HG03097 (cell line): ENCODE results near the gene SETBP1.

ENCODE experiments used
- ATAC-seq: cut with Tn5 transposase; IDR thresholded peaks from one replicate; pipeline ENCODE4 v1.9.1; 2021; ENCODE audit not compliant: unreplicated experiment, low FRiP score

Gene SETBP1

DNA sequence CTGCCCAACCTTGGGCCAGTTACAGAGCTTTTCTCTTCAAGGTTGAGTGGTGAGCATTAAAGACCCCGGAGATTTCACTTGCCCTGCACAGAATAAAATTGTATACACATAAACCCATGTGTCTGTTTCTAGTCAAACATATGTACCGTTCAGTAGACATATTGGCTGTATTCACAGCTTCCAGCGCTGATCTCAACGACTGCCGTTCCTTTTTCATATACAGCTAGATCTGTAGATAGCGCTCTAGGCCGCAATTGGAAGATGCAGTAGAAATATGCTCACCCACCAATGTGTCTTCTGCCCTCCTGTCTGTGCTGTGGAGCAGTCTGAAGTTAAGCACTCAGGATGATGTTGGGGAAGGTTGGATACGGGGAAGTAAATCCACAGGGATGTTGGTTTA, 317.7 kb downstream of the SETBP1 start:
- no peak for ATAC-seq

- no peak for ATAC-seq
Observed at GRCh38 chr18:45004546-45005080, 323.9 kb downstream of the SETBP1 start.

- ATAC-seq = no peak
Observed at GRCh38 chr18:45006934-45007333, 326.2 kb downstream of the SETBP1 start.

GRCh38 chr18:45007531-45007930, 326.8 kb downstream of the SETBP1 start:
- no peak for ATAC-seq

GRCh38 chr18:45008694-45009413, 328.2 kb downstream of the SETBP1 start:
- no peak for ATAC-seq

- ATAC-seq = no peak
Observed at GRCh38 chr18:45009756-45010155, 329.1 kb downstream of the SETBP1 start.

GRCh38 chr18:45012286-45012685, 331.6 kb downstream of the SETBP1 start:
- ATAC-seq = no peak

DNA sequence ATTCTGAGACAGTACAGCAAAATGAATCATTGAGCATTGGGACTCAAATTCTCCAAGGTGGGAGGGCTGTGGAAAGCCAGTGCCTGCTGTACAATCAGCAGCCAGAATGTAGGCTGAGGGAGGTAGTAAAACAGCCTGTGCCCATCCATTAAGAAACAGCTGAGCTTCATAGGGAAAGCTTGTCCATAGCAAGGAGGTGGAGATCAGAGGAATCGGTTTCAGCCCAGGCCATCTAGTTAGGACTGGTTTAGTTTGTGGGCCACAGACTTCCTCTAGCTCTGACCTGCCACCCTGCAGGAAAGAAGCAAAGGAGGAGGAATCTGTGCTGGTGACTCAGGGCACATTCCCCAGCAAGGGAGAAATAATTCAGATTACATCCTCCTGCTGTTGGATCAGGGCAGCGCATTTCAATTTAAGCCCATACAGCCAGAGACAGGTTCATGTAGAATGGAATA, 333.4 kb downstream of the SETBP1 start:
- no peak for ATAC-seq

DNA sequence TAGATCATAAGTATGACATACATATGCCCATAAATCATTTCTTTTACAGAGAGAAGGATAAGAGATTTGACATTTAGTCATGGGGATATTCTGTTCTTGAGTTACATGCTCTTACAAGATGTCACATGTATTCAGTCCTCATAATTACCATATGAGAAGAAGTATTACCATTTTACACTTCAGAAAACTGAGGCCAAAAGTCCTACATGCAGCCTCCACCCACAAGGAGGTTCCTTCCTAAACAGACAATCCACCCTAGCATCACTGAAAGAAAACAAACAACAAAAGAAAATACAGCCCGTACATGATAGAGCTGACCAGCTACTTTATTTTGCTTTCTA, 335.1 kb downstream of the SETBP1 start:
- no peak for ATAC-seq

DNA sequence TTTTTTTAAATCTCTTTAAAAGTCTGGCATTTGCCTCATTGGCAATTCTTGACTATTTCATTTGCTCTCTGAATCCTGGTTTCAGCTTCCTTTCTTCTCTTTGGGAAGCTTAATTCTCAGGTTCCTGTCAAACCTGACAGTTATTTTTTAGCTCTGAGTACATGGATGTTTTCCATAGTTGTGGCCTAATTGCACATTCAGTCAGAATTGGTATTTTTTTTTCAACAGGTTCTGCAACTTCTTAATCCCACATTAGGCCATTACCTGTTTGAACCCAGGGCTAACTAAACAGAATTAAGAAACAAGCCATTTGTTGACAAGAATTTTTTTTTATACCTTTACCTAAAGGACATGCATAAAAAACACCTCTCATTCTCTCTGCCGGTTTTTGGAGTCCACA, 338.8 kb downstream of the SETBP1 start:
- ATAC-seq = no peak

- ATAC-seq = no peak
Observed at GRCh38 chr18:45023519-45023918, 342.8 kb downstream of the SETBP1 start.

GRCh38 chr18:45024357-45025088, 343.8 kb downstream of the SETBP1 start:
- ATAC-seq = no peak

GRCh38 chr18:45025089-45025450, 344.4 kb downstream of the SETBP1 start:
- no peak for ATAC-seq

DNA sequence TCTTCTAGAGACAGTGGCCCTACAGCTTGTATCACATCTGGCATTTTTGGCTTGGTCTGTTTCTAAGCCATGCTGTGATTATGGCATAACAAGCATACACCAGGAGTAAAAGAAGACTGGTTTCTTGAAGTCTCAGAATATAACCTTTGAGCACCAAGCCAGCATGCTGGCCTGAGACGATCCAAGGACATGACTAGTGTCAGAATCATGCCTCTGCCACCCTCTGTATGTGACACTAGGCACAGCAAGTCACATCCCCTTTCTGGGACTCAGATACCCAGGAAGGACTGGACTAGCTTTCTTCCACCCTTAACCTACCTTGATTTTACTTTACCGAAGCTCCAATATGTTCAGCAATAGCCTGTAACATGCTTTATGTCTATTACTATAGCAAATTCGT, 345.5 kb downstream of the SETBP1 start:
- no peak for ATAC-seq

- no peak for ATAC-seq
Observed at GRCh38 chr18:45034179-45034578, 353.5 kb downstream of the SETBP1 start.

- no peak for ATAC-seq
Observed at GRCh38 chr18:45037618-45038017, 356.9 kb downstream of the SETBP1 start.

GRCh38 chr18:45039376-45039775, 358.7 kb downstream of the SETBP1 start:
- no peak for ATAC-seq

DNA sequence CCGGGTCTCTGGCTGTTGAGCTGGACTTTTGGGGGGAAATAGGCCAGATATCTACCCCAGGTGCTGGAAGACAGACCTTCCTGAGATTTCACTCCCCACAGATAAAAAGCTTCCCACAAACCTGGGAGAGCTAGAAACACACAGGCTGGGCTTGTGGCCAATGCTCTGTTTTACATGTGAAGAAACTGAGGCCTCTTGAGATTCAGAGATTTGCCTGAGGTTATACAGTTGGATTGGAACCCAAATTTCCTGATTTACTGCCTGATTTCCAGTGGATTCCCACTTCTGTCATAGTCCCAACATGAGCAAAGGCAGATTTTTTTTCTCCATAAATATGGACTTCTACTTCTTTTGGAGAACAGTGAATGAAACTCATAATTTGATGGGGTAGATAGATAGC, 360.2 kb downstream of the SETBP1 start:
- no peak for ATAC-seq

- no peak for ATAC-seq
Observed at GRCh38 chr18:45044787-45045186, 364.1 kb downstream of the SETBP1 start.

- no peak for ATAC-seq
Observed at GRCh38 chr18:45046228-45046627, 365.5 kb downstream of the SETBP1 start.

DNA sequence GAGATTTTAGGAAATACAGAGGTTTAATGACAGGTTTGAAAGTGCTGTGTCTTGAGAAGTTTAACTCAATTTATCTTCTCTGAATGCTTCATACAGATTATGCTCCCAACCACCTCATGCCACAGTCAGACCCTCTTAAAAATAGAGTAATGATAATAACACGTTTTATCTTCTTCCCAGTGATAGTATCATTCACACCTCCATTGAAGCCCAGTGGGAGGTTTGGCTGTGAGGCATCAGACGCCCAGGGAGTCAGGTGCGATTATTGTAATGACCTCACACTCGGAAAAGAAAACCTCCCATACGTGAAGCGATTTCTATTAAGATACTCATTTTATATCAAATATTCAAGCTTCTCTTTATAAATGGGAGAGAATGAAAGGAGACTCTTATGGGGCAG, 366.3 kb downstream of the SETBP1 start:
- ATAC-seq = no peak
